ENCODE measurements around the gene AHRR.

Gene AHRR

DNA sequence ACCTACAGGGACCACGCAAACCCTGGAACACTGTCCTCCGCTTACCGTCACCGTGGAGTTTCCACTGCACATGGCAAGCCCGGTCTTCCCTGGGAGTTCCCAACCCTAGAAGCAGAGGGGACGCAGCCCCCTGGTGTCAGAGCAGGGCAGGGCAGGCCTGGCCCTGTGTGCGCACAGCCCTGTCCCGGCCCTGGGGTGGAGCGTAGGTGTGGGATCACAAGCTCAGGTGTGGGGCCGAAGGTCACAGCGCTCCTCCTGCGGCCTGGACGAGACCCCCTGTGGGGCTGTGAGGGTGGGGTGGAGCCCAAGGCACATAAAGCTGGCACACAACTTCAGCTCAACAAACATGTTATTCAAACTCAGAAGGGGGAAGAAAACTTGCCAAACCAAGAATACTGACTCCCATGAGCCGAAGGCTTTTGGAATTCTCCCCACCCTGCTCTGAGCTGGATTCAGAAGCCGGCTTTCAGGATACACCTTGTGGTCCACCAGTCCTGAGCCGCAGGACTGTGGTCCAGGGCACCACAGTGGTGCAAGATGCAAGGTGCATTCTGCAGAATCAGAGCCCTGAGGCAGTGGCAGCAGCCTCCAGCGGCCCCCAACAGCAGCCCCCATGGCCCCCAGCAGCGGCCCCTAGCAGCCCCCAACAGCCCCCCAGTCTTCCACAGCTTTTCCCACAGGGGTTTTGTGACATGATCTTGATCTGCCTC is 109.6 kb downstream of the AHRR start:
- DNase-seq, result peak; percentile 56

GRCh38 chr5:431711-432050 is 110.2 kb downstream of the AHRR start:
- no peak for DNase-seq

GRCh38 chr5:432201-432927 is 110.8 kb downstream of the AHRR start:
- no peak for DNase-seq

GRCh38 chr5:432928-433791 is 111.6 kb downstream of the AHRR start:
- DNase-seq, result no peak

- no peak for DNase-seq
Measured at GRCh38 chr5:433836-434235, 112.3 kb downstream of the AHRR start.

DNA sequence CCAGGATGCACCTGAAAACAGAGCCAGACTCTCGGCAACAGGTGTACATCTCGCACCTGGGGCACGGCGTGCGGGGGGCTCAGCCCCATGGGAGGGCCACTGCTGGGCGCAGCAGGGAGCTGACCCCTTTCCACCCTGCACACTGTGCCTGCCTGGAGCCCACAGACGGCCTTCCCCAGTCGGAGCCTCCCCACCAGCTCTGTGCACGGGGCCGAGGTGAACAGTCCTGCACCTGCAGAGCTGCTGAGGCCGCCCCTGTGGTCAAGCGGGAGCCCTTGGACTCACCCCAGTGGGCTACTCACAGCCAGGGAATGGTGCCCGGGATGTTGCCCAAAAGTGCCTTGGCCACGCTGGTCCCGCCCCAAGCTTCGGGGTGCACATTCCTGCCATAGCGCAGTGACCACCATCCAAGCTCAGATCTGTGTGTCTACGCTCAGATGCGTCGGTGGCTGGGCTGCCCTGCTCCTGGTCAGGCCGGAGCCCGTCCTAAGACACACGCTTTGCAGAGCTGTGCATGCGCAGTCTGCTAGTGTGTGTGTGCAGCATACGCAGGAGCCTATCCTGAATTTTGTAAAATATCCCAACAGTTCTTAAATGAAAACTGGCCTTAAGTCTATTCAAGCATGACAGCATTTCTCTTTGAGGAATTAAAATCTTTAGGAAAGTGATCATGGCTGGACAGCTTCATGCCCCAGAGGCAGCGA is 113.1 kb downstream of the AHRR start:
- DNase-seq, result no peak

DNA sequence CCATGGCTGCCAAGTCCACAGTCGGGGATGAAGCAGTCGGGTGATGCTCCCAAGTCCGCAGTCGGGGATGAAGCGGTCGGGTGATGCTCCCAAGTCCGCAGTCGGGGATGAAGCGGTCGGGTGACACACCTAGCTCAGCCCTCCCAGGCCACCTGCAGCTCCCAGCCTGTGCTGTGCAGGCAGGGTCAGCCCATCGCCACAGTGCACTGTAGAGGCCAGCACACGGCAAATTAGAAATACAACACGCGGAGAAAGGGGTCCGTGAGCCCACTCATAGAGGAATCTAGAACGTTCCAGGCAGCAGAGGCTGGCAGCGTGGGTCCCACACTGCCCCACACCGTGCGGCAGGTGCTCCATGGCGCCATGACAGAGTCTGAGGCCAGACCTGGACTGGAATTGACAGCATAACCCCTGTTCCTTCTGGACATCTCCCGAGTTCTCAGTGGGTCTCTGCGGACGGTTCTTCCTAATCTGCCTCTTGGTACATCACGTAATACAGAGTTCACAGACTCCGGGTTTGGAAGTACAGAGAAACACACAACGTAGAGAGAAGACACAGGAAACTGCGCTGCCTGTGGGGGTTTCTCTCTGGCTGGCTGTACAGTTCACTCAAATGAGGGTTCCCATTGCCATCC is 113.8 kb downstream of the AHRR start:
- no peak for DNase-seq

GRCh38 chr5:435961-436640 is 114.6 kb downstream of the AHRR start:
- DNase-seq, result no peak

GRCh38 chr5:436641-436975 is 115.1 kb downstream of the AHRR start:
- no peak for DNase-seq

DNA sequence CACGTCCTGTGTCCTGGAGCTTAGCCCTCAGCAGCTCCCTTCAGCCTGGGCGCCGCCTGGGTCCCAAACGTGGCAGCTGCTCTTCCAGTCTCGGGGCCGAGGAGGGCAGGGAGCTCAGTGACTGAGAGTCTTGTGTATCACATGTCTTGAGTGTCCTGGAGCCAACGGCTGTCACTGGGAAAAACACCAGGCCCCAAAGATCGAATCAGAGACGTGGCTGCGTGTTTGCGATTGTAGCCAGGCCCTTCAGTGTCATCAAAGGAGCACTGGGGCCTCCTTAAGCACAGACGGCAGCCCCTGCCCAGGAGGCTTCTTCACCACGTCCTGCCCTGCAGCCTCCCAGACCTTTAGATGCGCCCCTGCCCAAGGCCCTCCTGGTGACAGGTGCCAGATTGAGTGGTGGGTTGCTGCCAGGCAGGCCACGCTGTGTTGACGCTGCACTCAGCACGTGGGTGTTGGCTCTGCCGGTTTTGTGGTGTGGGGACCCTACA is 115.8 kb downstream of the AHRR start:
- no peak for DNase-seq

- DNase-seq, result no peak
Measured at GRCh38 chr5:438481-438981, 117.0 kb downstream of the AHRR start.

DNA sequence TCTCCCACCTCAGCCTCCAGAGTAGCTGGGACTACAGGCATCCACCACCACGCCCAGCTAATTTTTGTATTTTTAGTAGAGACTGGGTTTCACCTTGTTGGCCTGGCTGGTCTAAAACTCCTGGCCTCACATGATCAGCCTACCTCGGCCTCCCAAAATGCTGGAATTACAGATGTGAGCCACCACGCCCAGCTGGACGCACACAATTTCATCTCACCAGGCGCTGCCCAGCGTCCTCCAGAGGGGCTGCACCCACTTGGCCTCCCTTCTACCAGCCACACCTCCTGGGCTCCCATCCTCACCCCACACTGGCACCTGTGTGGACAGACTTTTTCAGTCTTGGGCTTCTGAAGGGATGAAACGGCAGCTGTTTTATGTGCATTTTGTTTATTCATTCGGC is 117.7 kb downstream of the AHRR start:
- DNase-seq, result no peak

- DNase-seq, result no peak
Measured at GRCh38 chr5:439636-440035, 118.1 kb downstream of the AHRR start.

- DNase-seq, result no peak
Measured at GRCh38 chr5:440401-441201, 119.1 kb downstream of the AHRR start.

GRCh38 chr5:441996-442334 is 120.5 kb downstream of the AHRR start:
- DNase-seq, result no peak

- peak; percentile 76 for DNase-seq
Measured at GRCh38 chr5:442335-443238, 121.1 kb downstream of the AHRR start, which contains the start of gene EXOC3. EXOC3 (plus strand) TSS chr5:443176; CDS start chr5:446206, 3,030 bp downstream.

DNA sequence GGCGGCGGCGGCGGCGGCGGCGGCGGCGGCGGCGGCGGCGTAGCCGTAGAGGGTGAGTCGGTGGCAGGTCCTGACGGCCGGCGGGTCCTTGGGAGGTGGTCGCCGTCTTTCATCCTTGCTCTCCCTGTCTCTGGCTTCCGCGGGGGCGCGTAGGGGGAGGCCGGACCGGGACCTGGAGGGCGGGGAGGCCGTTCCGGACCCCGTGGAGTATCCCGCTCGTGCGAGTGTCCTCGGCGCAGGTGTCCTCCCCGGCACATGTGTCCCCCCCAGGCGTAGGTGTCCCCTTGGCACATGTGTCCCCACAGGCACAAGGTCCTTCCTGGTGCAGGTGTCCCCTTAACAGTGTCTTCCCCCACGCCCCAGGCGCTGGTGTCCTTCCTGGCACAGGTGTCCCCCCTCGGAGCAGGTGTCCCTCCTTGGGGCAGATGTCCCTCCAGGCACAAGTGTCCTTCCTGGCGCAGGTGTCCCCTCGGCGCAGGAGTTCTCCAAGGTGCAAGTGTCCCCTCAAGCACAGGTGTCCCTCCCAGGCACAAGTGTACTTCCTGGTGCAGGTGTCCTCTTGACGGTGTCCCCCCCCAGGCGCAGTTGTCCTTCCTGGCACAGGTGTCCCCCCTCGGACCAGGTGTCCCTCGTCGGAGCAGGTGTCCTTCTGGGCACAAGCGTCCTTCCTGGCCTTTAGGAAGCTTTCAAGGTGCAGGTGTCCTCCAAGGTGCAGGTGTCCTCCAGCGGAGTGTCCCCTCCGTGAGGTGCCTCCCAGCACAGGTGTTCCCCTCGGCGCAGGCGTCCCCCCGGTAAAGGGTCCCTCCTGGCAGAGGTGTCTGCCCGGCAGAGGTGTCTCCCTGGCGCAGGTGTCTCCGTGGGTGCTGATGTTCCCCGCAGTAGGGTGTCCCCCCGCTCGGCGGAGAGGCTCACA is 122.0 kb downstream of the AHRR start:
- DNase-seq, result no peak

DNA sequence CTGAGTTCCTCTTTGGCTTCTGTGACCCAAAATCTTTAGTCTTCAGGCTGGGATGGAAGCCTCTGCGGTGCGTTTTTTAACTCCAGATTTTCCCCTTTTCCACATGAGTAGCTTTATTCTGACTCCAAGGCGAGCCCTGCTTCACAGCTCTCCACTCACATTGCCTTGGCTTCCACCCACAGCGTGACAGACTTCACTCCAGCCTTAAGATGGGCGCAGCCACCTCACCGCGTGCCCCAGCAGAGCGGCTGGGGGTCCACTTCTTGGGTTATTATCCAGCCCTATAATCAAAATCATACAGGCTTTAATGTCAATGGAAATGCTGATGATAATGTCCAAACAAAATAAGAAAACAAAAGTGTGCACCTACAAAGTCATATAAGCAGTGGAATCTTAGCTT is 122.7 kb downstream of the AHRR start:
- no peak for DNase-seq

DNA sequence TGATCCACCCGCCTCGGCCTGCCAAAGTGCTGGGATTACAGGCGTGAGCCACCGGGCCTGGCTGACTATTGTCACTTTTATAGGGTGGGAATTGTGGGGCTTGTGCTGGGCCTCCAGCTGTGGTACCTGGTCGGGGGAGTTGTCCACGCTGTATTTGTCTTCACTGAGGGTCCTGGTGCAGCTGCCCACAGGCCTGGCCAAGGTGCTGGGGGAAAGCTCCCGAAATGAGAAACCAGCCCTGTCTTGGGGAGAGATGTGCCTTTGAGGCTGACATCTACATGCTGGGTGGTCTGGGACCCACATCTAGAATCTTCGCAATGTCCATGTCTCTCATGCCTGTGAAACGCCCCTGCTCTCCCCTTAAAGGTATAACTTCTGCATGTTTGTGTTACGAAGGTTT is 124.1 kb downstream of the AHRR start:
- no peak for DNase-seq

All from stimulated activated CD4-positive, alpha-beta T cell treated with anti-CD3 and anti-CD28 coated beads, Interleukin-12 subunit alpha, Interleukin-12 subunit beta, amount 100 ng/mL, for 4 hours (primary cell).